HT-29 (cell line): ENCODE data around the gene PEX7. TPM values are rescaled to one million over a fixed set of nuclear protein-coding genes. Genes with fewer than 3 reads are reported as not detected.
"Not testable (repeated sequence)": the region's sequence is repeated elsewhere in the genome, so short reads cannot be mapped to it uniquely, and the experiment has no call there.

Source experiments
- DNase-seq: peaks from one replicate; pipeline ENCODE4 v3.0.0-alpha.2; 2015; ENCODE audit warnings: low spot score
- small RNA-seq: library from RNA; depleted of rRNA; stranded (forward); fragments of <200 nt; gene quantifications from one replicate; pipeline ENCODE3, GENCODE V24; 2014
- total RNA-seq: library from RNA; depleted of rRNA; stranded (reverse); fragments of >200 nt; shearing (Covaris generic); gene quantifications from 2 replicates; pipeline ENCODE4 v1.2.3, GENCODE V29; 2014; rRNA removed

Gene PEX7
- total RNA-seq, 1 experiment from 2014 or later, result 16.5 TPM

DNA sequence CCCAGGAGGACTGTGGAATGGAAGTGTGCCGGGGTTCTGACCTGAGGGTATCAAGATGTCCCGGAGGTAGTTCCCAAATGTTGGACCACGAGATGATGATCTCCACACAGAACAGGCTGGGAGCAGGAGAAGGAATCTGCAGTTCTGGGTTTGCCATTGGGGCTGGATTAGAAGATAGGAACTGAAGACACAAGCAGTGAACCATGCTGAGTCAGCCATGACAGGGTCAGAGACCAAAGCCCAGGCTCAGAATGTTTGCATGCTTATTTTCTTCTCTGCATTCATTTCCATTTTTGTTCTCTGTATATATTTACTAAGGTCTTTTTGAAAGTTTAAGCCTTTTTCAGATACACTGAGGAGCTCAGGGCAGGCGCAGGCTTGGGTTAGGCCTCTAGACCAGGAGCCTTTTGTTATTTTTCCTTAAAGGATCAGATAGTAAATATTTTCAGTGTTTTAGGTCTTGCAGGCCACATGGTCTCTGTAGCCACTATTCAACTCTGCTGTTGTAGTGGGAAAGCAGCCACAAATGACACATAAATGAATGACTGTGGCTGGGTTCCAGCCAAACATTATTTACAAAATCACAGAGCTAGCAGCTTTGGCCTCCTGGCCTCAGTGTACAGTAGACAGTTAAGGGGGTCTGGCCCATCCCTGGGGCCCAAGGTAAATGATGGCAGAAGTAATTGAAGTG lies 128.2 kb downstream of the PEX7 start:
- DNase-seq, result no peak

DNA sequence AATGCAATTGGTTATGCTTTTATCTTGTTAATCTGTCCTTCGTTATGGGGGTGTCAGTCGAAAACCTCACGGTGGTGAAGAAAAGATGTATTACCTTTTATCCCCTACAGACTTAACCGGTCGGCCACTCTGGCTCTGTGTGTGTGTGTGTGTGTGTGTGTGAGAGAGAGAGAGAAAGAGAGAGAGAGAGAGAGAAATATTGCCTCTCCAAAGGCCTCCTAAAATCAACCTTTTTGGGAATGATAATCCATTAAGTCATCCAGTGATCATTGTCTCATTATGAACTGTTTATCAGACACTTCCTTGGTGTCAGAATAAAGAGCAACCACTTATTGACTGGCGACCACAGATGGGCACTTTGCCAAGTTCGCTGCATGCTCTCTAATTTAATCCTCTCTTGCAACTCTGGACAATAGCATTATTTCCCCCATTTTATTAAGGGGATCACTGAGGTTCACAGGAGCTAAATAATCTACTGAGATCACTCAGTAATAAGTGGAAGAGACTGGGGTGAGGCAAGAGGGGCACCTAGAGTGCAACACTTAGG lies 130.4 kb downstream of the PEX7 start:
- no peak for DNase-seq

DNA sequence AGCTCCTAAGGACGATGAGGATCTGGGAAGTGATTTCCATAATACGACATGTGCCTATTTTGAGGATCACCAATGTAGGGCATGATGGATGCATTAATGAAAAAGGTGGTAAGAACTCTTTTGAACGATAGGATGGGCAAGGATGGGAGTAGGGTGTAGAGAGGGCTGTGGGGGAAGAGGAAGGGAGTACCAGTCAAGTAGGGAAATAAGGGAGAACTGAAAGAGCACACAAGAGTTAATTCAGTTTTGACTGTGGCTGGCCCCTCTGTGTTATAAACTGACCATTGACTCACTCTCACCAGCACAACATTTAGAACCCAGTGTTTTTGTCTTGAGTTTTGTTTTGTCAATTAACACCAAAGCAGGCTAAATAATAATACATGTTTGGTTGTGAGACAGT lies 132.7 kb downstream of the PEX7 start:
- no peak for DNase-seq

DNA sequence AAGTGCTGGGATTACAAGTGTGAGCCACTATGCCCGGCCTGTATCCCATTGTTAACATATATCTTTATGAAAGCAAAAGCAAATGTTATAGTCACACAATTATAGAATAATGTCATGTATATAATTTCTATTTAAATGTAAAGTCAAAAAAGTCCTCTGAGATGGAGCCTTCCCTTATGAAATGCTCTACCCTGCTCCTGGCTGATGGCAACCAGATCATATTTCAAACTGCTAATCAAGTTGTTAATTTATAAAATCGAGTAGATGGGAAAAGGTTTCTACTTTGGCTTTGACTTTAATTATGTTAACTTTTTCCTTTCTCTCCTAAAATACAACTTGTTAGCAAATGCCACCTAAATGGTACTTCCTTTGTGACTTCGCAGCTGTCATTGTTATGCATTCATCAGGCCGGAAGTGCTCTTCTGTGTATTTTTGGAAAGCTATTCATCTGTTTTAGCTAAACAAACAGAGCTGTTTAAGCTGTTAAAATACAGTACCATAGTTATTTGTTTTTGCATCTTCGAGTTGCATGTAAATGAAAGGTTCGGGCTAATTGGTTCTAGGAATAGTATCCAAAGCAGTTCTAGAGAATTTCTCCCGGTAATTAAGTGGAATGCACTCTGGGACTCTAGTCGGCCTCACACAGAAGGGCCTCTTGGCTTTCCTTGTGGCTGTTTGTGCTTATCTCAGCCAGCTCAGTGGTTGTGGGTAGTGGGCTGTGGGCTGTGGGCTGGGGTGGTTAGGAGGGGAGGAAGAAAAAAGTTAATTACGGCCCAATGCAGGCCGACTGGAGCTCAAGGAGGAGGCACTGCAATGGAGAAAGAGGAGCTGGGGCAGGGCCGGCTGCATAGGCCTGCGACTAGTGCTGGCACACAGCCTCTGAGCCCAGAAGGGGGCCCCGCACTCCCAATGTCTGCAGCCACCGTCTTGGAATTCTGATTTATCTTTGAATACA lies 134.5 kb downstream of the PEX7 start:
- no peak for DNase-seq

DNA sequence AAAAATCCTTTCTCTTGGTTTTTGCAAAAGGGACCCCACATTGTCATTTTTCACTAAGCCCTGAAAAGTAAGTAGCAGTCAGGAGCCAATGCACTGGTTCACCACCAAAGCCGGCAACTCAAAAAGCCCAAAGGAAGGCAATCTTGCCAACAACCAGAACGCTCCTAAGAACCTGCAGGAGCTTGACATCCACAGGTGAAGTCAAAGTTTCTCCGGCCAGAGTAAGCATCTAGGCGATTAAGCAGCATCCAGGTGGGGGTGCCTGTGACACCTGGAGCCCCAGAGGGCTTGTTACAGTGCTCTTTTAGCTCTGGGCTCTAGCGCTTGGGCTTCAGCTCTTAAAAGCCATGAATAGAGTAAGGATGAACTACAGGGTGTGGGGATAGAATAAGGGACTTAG lies 135.8 kb downstream of the PEX7 start:
- DNase-seq, result no peak

DNA sequence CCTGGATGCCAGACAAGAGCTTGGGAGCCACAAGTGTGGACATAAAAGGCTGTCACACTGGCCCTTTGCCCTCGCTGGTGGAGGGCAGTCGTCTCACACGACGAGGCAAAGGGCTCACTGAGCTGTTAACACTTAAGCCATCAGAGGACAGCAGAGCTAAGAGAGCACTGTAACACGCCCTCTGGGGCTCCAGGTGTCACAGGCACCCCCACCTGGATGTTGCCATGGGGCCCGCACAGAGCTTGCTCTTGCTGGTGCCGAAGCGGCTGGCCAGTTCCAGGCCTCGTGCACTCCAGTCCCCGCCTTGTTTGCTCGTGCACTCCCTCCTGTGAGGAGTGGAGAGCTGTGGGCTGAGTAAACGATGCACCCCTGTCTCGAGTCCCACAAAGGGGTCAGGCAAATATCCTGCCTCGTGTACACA lies 137.1 kb downstream of the PEX7 start:
- DNase-seq, result peak; percentile 64

DNA sequence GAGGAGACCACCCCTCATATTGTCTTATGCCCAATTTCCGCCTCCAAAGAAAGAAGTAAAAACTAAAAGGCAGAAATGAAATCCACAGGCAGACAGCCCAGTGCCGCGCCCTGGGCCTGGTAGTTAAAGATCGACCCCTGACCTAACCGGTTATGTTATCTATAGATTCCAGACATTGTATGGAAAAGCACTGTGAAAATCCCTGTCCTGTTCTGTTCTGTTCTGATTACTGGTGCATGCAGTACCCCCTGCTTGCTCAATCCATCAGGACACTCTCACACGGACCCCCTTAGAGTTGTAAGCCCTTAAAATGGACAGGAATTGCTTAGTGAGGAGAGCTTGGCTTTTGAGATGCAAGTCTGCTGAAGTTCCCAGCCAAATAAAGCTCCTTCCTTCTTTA lies 137.5 kb downstream of the PEX7 start:
- not testable (repeated sequence) for DNase-seq

DNA sequence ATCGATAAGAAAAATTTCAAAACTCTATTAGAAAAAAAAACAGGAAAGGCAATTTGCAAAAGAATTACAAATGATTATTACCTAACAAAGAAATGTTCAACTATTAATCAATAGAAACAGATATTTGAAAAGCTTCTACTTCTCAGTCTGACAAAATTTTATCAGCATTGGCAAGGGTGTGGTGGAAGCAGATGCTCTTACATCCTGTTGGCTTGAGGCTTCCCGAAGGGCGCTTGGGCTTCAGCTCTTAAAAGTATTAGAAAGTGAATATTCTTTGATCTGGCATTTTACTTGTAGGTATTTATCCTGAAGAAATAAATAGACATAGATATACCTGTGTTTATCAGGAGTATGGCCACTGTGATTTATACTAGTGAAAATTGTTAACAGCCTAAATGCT lies 138.4 kb downstream of the PEX7 start:
- no peak for DNase-seq

DNA sequence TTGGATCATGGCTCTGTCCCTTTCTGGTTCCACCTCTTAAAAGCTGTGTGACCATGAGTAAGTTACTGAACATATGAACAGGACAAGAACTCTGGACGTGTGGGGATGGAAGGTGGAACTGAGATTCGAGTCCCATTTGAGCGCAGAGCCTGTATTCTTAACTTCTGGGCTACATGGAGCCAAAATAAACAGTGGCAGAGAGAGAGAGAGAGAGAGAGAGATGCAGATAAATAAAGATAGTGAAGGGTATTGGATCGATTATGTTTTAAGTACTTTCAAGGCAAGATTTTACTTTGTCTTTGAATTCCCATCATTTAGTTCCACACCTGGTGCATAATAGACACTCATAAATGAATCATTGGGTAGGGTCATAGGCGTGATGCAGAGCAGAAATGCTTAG lies 139.5 kb downstream of the PEX7 start:
- DNase-seq, result no peak

DNA sequence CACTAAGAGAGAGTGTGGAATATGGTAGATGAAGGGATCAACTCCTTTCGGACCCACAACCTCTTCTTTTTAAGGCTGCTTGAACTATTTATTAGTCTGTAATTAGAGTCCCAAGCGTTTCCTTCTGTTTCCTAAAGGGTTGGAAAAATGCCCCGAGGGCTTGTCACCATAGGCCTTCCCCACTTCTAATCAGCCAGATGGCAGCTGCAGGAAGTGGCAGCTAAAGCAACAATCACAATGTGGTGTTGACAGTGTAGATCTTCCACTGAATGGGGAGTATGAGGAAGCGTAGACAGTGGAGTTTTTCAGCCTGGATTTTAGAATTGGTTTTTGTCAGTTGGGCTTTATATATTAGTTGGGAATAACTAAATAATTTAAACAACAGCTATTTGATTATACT lies 140.3 kb downstream of the PEX7 start:
- DNase-seq, result peak; percentile 36

DNA sequence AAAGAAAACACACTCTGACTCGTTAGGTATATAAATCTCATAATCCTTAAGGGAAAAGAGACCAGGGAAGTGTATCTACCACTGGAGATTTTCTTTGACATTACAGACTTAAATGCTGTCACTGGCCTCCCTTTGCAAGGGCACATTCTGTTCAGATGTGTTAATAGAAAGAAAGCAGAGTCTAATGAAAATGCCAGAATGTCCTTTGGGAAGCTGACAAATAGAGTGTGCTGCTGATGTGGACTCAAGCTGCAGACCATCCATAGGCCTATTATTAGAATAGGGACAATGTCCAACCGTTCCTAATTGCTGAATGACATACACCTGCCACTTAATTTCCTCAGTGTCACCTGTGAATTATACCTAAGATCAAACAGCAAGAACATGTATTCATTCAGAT lies 140.9 kb downstream of the PEX7 start:
- DNase-seq, result no peak

Small RNA genes lying within 50 kb of the gene (small RNA-seq; reads per million reads assigned to genes)
- gene RF00019, result not detected
- not detected for gene RF00443

Other genes with a start within 250 kb of the PEX7 start
- 10.9 and 11.8 TPM in 2 replicates for gene MAP3K5, start 30.1 kb upstream of the PEX7 start, total RNA-seq
- 0.05 and 0.66 TPM in 2 replicates for gene SLC35D3, start 99.7 kb downstream of the PEX7 start, total RNA-seq
- gene IL20RA, start 222.4 kb downstream of the PEX7 start, total RNA-seq, result 7.9 and 16.7 TPM in 2 replicates